NB4 (cell line): Measurements from ENCODE around the gene FAM120A.

Experiments
- DNase-seq: peaks from one replicate; pipeline ENCODE4 v3.0.0; 2010; ENCODE audit warnings: low read depth
- H3K4me3 ChIP-seq: one replicate; pipeline ENCODE4 v1.5.1; 2011; ENCODE audit warnings: mild to moderate bottlenecking, low read depth, low read length, moderate library complexity
- CTCF ChIP-seq: IDR thresholded peaks from one replicate; pipeline ENCODE4 v1.5.1; 2012; ENCODE audit warnings: low read depth, low read length
- MAX ChIP-seq: IDR thresholded peaks from 2 replicates; pipeline ENCODE4 v1.6.1; 2011; ENCODE audit warnings: low read depth, low read length
- MYC ChIP-seq: IDR thresholded peaks from 2 replicates; pipeline ENCODE4 v1.6.1; 2011; ENCODE audit warnings: low read depth, low read length
- POLR2A ChIP-seq: IDR thresholded peaks from 2 replicates; pipeline ENCODE4 v1.6.1; 2011; ENCODE audit warnings: mild to moderate bottlenecking; ENCODE audit not compliant: insufficient read length; ENCODE audit errors: extremely low read depth

Gene FAM120A

GRCh38 chr9:93533863-93534262 lies 82.4 kb downstream of the FAM120A start:
- no peak for DNase-seq
- TF ChIP-seq MAX (no peak), POLR2A (no peak), CTCF (no peak), MYC (no peak)
- no peak overlapping the region for H3K4me3 ChIP-seq

- no peak for DNase-seq
- no peak overlapping the region for H3K4me3 ChIP-seq
- TF ChIP-seq MYC, result no peak
- TF ChIP-seq POLR2A, result no peak
- no peak for TF ChIP-seq CTCF
- TF ChIP-seq MAX, result no peak
These were observed 84.7 kb downstream of the FAM120A start for GRCh38 chr9:93536167-93536566.

- TF ChIP-seq POLR2A (no peak), MAX (no peak), MYC (no peak), CTCF (no peak)
- no peak overlapping the region for H3K4me3 ChIP-seq
- DNase-seq, result no peak
These were observed 85.4 kb downstream of the FAM120A start for GRCh38 chr9:93536874-93537273.

GRCh38 chr9:93540305-93540704 lies 88.8 kb downstream of the FAM120A start:
- no peak for DNase-seq
- TF ChIP-seq CTCF (no peak), MAX (no peak), MYC (no peak), POLR2A (no peak)
- H3K4me3 ChIP-seq, result no peak overlapping the region

- TF ChIP-seq CTCF (no peak), MAX (no peak), MYC (no peak), POLR2A (no peak)
- no peak for DNase-seq
- no peak overlapping the region for H3K4me3 ChIP-seq
These were observed 89.5 kb downstream of the FAM120A start for GRCh38 chr9:93541005-93541404.
